CD4-positive, alpha-beta T cell (primary cell): Measurements from ENCODE around the gene ZNF792. TPM values are rescaled to one million over a fixed set of nuclear protein-coding genes. Genes with fewer than 3 reads are reported as not detected.
A peak's percentile ranks its signal among the peaks of the same experiment; 100 is the strongest.

Experiments
- ATAC-seq: fragments of 200-7000 bp; cut with Tn5 transposase; one replicate; pipeline ENCODE4 v1.10.0; 2022; ENCODE audit warnings: mild to moderate bottlenecking; ENCODE audit not compliant: poor library complexity
- CTCF ChIA-PET: fragments of 350-600 bp; sonication (Branson Sonifier 250); formaldehyde crosslinking; loops from one replicate; lab custom pipeline; 2021; ENCODE audit warnings: antibody characterized with exemption, inconsistent platforms; lab: Charles Lee
- POLR2A ChIA-PET: fragments of 350-600 bp; sonication (Branson Sonifier 250); formaldehyde crosslinking; loops from one replicate; lab custom pipeline; 2021; ENCODE audit warnings: antibody characterized with exemption, inconsistent platforms; lab: Charles Lee
- DNase-seq, 14 experiments: peaks; one replicate each; pipeline ENCODE4 v3.0.0-alpha.2; 2013 to 2020; ENCODE audit warnings: mixed read lengths in 2 of 14
- H3K27ac ChIP-seq, 2 donors: one replicate each; pipeline versions ENCODE4 v1.5.1 to v1.7.0; 2013; ENCODE audit warnings: low read length in 2 of 2, low read depth in 1 of 2, mild to moderate bottlenecking in 1 of 2
- H3K27me3 ChIP-seq, 2 experiments: 1 replicate in 1 of 2; 2 replicates in 1 of 2; pipeline versions ENCODE4 v1.6.1 to v1.7.0; 2013; ENCODE audit warnings: low read length in 2 of 2, control low read depth in 1 of 2, mild to moderate bottlenecking in 1 of 2, moderate library complexity in 1 of 2; ENCODE audit not compliant: insufficient read depth in 2 of 2, control insufficient read depth in 1 of 2
- H3K36me3 ChIP-seq: one replicate; pipeline ENCODE4 v1.6.1; 2013; ENCODE audit warnings: low read length, control low read depth; ENCODE audit not compliant: insufficient read depth
- H3K4me1 ChIP-seq: one replicate; pipeline ENCODE4 v1.6.1; 2013; ENCODE audit warnings: low read length, control low read depth; ENCODE audit not compliant: insufficient read depth
- H3K4me3 ChIP-seq: one replicate; pipeline ENCODE4 v1.5.1; 2013; ENCODE audit warnings: mild to moderate bottlenecking, low read length, moderate library complexity
- H3K9me3 ChIP-seq, 2 experiments: 1 replicate in 1 of 2; 2 replicates in 1 of 2; pipeline versions ENCODE4 v1.6.1 to v1.7.0; 2013; ENCODE audit warnings: low read length in 2 of 2, mild to moderate bottlenecking in 2 of 2, control low read depth in 1 of 2, moderate library complexity in 1 of 2; ENCODE audit not compliant: control insufficient read depth in 1 of 2, insufficient read depth in 1 of 2
- H3K27ac Mint-ChIP-seq: one replicate; pipeline ENCODE4 v1.8.0; 2020; ENCODE audit warnings: mixed read lengths
- H3K27me3 Mint-ChIP-seq: one replicate; pipeline ENCODE4 v1.8.0; 2021; ENCODE audit warnings: mixed read lengths
- H3K36me3 Mint-ChIP-seq: one replicate; pipeline ENCODE4 v1.8.0; 2021; ENCODE audit warnings: low read depth, mixed read lengths
- H3K4me1 Mint-ChIP-seq: one replicate; pipeline ENCODE4 v1.8.0; 2021; ENCODE audit warnings: low read depth, mixed read lengths
- H3K4me3 Mint-ChIP-seq: one replicate; pipeline ENCODE4 v1.8.0; 2020; ENCODE audit warnings: mild to moderate bottlenecking, mixed read lengths
- H3K9me3 Mint-ChIP-seq: one replicate; pipeline ENCODE4 v1.8.0; 2020; ENCODE audit warnings: mixed read lengths
- CTCF ChIP-seq: fragments of 200-600 bp; IDR thresholded peaks from one replicate; pipeline ENCODE4 v1.8.0; 2022; ENCODE audit warnings: antibody characterized with exemption, mild to moderate bottlenecking
- intact Hi-C, 2 experiments: fragments of 100-400 bp; cut with DNase I in 1 of 2; cut with micrococcal nuclease in 1 of 2; formaldehyde crosslinking; loops; one replicate each; pipeline versions ENCODE4 v1.15.1 to v1.9.0; 2023 to 2025; cut with DNase I, micrococcal nuclease
- total RNA-seq, 174 experiments: library from RNA in 2 of 174; stranded (reverse) in 2 of 174; gene quantifications; one replicate each; pipeline ENCODE4 v1.2.3 and lab custom pipeline; 2021 to 2026

The ZNF792 gene
- total RNA-seq, 2 experiments from 2014 or later, result 6.8 to 8.9 TPM

- H3K4me3 Mint-ChIP-seq, result peak overlapping the region; percentile 78
Observed at GRCh38 chr19:34960940-34961679, 2.9 kb downstream of the ZNF792 start.

GRCh38 chr19:34960103-34960805 is 3.8 kb downstream of the ZNF792 start:
- ATAC-seq, result no peak
- DNase-seq, result no peak
- ChIA-PET CTCF (interaction anchor here (0.9 kb wide), 1 partner anchor 13 kb away, joined by 3 read pairs; no protein-coding TSS in a partner anchor), POLR2A (interaction anchor here (1.5 kb wide), 1 partner anchor 11 kb away, joined by 5 read pairs; no protein-coding TSS in a partner anchor)
- Mint-ChIP-seq H3K9me3 (peaks cover 27% of the 10 kb centered on the region), H3K27me3 (no peaks in the 10 kb centered on the region), H3K27ac (peak overlapping the region; percentile 79), H3K4me3 (peak overlapping the region; percentile 78), H3K36me3 (peaks cover 94% of the 10 kb centered on the region), H3K4me1 (peaks cover 29% of the 10 kb centered on the region)
- intact Hi-C loops, result loop anchor here in 1 of 2 experiments (5.0 kb wide), 1 partner anchor 188 kb away; the partner anchor contains the start of gene ZNF599
- H3K27me3 ChIP-seq, result no peaks in the 10 kb centered on the region
- H3K27ac ChIP-seq, result no peak overlapping the region
- H3K4me1 ChIP-seq, result peaks cover 36% of the 10 kb centered on the region
- peaks cover 51% of the 10 kb centered on the region for H3K36me3 ChIP-seq
- H3K4me3 ChIP-seq, result no peak overlapping the region
- H3K9me3 ChIP-seq, result peaks cover 67 to 74% of the 10 kb centered on the region in 2 experiments
- no peak for TF ChIP-seq CTCF

More at GRCh38 chr19:34960940-34961679, 2.9 kb downstream of the ZNF792 start:
- Histone ChIP-seq H3K4me3 (no peak overlapping the region), H3K9me3 (peaks cover 64 to 66% of the 10 kb centered on the region in 2 experiments), H3K36me3 (peaks cover 51% of the 10 kb centered on the region), H3K27me3 (no peaks in the 10 kb centered on the region), H3K4me1 (peaks cover 36% of the 10 kb centered on the region), H3K27ac (no peak overlapping the region)
- ChIA-PET CTCF (no interaction called here), POLR2A (interaction anchor here (1.5 kb wide), 1 partner anchor 12 kb away, joined by 5 read pairs; no protein-coding TSS in a partner anchor)
- Mint-ChIP-seq H3K27ac (peak overlapping the region; percentile 89), H3K9me3 (peaks cover 27% of the 10 kb centered on the region), H3K4me1 (peaks cover 29% of the 10 kb centered on the region), H3K27me3 (no peaks in the 10 kb centered on the region), H3K36me3 (peaks cover 93% of the 10 kb centered on the region)
- intact Hi-C loops, result loop anchor here in 1 of 2 experiments (5.0 kb wide), 1 partner anchor 189 kb away; the partner anchor contains the start of gene ZNF599
- DNase-seq (no peak), ATAC-seq (no peak)
- no peak for TF ChIP-seq CTCF

DNA sequence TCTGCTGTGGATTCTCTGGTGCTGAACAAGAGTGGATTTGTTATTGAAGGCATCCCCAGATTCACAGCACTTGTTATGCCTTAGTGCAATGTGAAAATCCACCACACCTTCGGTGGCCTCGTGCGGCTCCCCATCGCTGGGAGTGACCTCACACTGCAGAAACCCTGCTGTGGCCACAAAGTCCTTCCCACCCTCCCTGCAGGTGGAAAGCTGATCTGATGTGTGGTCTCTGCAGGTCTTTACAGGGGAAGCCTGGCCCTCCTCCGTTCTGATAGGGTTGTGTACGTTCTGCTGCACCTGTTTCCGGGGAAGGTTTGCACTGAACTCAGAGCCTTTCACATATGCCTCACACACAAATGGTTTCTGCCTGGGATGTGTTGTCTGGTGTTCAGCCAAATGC is 5.0 kb downstream of the ZNF792 start:
- Histone ChIP-seq H3K36me3 (peaks cover 51% of the 10 kb centered on the region), H3K9me3 (peaks cover 79% of the 10 kb centered on the region in 2 experiments), H3K4me1 (peaks cover 29% of the 10 kb centered on the region), H3K4me3 (no peak overlapping the region), H3K27me3 (no peaks in the 10 kb centered on the region), H3K27ac (no peak overlapping the region)
- Mint-ChIP-seq H3K4me1 (peaks cover 29% of the 10 kb centered on the region), H3K27me3 (no peaks in the 10 kb centered on the region), H3K27ac (no peak overlapping the region), H3K4me3 (no peak overlapping the region), H3K9me3 (peaks cover 27% of the 10 kb centered on the region), H3K36me3 (peaks cover 94% of the 10 kb centered on the region)
- ATAC-seq, result no peak
- intact Hi-C loops, result no loop called here
- ChIA-PET CTCF (no interaction called here), POLR2A (no interaction called here)
- no peak for DNase-seq
- TF ChIP-seq CTCF, result no peak
